WERI-Rb-1 (cell line): ENCODE results near the gene BAIAP2L2.
"Not testable (repeated sequence)": the region's sequence is repeated elsewhere in the genome, so short reads cannot be mapped to it uniquely, and the experiment has no call there.

Source experiments
- DNase-seq: peaks from one replicate; pipeline ENCODE4 v3.0.0-alpha.2; 2020
- H3K27ac ChIP-seq: fragments of 250-450 bp; sonication (Bioruptor Pico); 2 replicates; pipeline ENCODE4 v1.5.1; 2020; ENCODE audit warnings: mild to moderate bottlenecking, moderate library complexity
- H3K27me3 ChIP-seq: fragments of 250-450 bp; sonication (Bioruptor Pico); 2 replicates; pipeline ENCODE4 v1.5.1; 2021; ENCODE audit warnings: mild to moderate bottlenecking, low read depth, moderate library complexity; ENCODE audit not compliant: insufficient read depth, severe bottlenecking
- H3K36me3 ChIP-seq: fragments of 250-450 bp; sonication (Bioruptor Pico); 2 replicates; pipeline ENCODE4 v1.5.1; 2020; ENCODE audit warnings: mild to moderate bottlenecking, moderate library complexity
- H3K4me3 ChIP-seq: 2 replicates; pipeline ENCODE4 v1.5.1; 2011; ENCODE audit warnings: low read depth, mild to moderate bottlenecking, control low read depth, low read length
- H3K9me3 ChIP-seq: fragments of 250-450 bp; sonication (Bioruptor Pico); 2 replicates; pipeline ENCODE4 v1.5.1; 2021; ENCODE audit warnings: mild to moderate bottlenecking, moderate library complexity; ENCODE audit not compliant: severe bottlenecking
- TF ChIP-seq, protein P1 (sequence below): IDR thresholded peaks from 2 replicates; pipeline ENCODE4 v1.5.1; 2011; ENCODE audit warnings: low read depth, mild to moderate bottlenecking, control low read depth, inconsistent platforms, low read length

The BAIAP2L2 gene, protein sequence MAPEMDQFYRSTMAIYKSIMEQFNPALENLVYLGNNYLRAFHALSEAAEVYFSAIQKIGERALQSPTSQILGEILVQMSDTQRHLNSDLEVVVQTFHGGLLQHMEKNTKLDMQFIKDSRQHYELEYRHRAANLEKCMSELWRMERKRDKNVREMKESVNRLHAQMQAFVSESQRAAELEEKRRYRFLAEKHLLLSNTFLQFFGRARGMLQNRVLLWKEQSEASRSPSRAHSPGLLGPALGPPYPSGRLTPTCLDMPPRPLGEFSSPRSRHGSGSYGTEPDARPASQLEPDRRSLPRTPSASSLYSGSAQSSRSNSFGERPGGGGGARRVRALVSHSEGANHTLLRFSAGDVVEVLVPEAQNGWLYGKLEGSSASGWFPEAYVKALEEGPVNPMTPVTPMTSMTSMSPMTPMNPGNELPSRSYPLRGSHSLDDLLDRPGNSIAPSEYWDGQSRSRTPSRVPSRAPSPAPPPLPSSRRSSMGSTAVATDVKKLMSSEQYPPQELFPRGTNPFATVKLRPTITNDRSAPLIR

DNA sequence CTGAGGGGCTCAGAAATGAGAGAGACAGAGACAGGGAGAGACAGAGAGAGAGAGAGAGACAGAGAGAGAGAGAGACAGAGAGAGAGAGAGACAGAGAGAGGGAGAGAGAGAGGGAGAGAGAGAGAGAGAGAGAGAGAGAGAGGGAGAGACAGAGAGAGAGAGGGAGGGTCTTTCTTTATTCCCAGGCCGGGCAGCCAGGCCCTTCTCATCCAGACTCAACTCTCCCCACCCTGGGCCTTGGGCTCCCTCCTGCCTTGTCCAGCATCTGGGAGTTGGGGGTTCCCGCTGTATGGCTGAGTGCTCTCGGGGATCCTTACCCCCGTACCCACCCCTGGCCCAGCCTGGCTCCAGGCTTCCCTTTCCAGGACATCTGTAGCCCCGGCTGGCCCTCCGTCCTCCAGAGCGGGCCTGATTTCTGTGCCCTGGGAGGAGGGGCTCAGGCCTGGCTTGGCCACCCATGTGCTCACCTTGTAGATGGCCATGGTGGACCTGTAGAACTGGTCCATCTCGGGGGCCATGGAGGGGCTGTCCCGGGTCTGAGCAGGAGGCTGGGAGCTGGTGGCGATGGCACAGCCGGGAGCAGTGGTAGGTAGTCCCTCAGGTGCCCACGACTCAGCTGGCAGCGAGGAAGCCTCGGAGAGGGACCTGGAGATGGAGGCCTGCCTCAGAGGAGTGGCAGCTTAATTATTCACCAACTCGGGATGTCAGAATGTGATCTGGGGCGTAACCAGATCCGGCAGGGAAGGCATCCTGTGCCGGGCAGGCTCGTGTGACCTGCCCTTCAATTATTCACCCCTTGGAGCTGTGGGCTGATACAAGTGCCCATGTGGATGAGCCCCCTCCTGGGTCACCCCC is at the start of gene BAIAP2L2:
Gene BAIAP2L2 (minus strand): TSS at position 677 of the 855 bp plus-strand sequence. CDS start 159 bp downstream, at position 518.
- DNase-seq: no peak
- Histone ChIP-seq H3K4me3 (no peak within 1 kb of the TSS), H3K36me3 (no peaks in the 10 kb centered on the region; the same call in 1 of the 2 replicates), H3K27ac (no peak within 1 kb of the TSS), H3K27me3 (no peaks in the 10 kb centered on the region), H3K9me3 (no peaks in the 10 kb centered on the region)
- TF ChIP-seq, protein P1, sequence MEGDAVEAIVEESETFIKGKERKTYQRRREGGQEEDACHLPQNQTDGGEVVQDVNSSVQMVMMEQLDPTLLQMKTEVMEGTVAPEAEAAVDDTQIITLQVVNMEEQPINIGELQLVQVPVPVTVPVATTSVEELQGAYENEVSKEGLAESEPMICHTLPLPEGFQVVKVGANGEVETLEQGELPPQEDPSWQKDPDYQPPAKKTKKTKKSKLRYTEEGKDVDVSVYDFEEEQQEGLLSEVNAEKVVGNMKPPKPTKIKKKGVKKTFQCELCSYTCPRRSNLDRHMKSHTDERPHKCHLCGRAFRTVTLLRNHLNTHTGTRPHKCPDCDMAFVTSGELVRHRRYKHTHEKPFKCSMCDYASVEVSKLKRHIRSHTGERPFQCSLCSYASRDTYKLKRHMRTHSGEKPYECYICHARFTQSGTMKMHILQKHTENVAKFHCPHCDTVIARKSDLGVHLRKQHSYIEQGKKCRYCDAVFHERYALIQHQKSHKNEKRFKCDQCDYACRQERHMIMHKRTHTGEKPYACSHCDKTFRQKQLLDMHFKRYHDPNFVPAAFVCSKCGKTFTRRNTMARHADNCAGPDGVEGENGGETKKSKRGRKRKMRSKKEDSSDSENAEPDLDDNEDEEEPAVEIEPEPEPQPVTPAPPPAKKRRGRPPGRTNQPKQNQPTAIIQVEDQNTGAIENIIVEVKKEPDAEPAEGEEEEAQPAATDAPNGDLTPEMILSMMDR: no peak

DNA sequence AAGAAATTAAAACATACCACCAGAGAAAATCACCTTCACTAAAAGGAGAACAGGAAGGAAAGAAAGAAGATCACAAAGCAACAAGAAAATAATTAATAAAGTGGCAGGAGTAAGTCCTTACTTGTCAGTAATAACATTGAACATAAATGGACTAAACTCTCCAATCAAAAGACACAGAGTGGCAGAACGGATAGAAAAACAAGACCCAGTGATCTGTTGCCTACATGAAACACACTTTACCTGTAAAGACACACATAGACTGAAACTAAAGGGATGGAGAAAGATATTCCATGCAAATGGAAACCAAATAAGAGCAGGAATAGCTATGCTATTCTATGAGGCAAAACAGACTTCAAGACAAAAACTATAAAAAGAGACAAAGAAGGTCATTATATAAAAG is 45.2 kb upstream of the BAIAP2L2 start:
- H3K9me3 ChIP-seq: no peaks in the 10 kb centered on the region
- H3K27me3 ChIP-seq: no peaks in the 10 kb centered on the region
- DNase-seq: no peak
- H3K36me3 ChIP-seq: no peaks in the 10 kb centered on the region
- TF ChIP-seq, protein P1: no peak
- no peak overlapping the region for H3K4me3 ChIP-seq
- 0 out of 2 replicates have a peak overlapping the region, but pooled peaks have one; percentile 10 for H3K27ac ChIP-seq

DNA sequence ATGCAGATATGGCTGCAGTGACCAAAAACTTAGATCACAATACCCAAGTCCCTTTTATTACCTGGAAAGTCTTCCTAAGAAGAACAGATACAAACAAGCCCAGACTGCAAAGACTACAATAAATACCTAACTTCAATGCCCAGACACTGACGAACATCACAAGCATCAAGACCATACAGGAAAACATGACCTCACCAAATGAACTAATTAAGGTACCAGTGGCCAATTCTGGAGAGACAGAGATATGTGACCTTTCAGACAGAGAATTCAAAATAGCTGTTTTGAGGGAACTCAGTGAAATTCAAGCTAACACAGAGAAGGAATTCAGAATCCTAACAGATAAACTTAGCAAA is 44.1 kb upstream of the BAIAP2L2 start:
- not testable (repeated sequence) for H3K9me3 ChIP-seq, H3K36me3 ChIP-seq, H3K4me3 ChIP-seq, H3K27me3 ChIP-seq, DNase-seq
- H3K27ac ChIP-seq: peak overlapping the region; percentile 93

DNA sequence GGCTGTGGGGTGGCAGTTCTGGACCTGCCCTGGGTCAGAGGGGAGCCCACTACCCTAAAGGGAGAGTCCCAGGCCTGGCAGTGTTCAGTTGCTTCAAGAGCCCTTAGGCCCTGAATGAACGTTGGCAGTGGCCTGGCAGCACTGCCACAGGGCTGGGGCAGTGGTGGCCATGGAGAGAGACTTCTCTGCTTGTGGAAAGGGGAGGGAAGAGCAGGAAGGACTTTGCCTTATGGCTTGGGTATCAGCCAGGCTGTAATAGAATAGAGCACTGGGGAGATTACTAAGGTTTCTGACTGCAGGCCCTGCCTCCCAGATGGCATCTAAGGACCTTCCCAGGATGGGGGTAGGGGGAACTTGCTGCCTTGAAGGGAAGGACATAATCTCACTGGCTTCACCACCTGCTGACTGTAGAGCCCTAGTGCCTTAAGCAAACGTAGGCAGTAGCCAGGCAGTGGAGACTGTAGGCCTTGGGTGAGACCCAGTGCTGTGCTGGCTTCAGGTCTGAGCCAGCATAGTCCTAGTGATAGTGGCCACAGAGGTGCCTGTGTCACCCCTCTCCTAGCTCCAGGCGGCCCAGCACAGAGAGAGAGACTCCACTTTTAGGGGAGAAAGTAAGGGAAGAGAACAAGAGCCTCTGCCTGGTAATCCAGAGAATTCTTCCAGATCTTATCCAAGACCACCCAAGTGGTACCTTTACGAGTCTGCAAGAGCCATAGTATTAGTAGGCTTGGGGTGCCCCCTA is 43.5 kb upstream of the BAIAP2L2 start:
- Histone ChIP-seq H3K36me3 (no peaks in the 10 kb centered on the region), H3K4me3 (no peak overlapping the region), H3K27me3 (no peaks in the 10 kb centered on the region), H3K27ac (peak overlapping the region; percentile 93), H3K9me3 (no peaks in the 10 kb centered on the region)
- TF ChIP-seq, protein P1: 0 out of 2 replicates have a peak, but pooled peaks have one; percentile 8
- peak; percentile 95 for DNase-seq

DNA sequence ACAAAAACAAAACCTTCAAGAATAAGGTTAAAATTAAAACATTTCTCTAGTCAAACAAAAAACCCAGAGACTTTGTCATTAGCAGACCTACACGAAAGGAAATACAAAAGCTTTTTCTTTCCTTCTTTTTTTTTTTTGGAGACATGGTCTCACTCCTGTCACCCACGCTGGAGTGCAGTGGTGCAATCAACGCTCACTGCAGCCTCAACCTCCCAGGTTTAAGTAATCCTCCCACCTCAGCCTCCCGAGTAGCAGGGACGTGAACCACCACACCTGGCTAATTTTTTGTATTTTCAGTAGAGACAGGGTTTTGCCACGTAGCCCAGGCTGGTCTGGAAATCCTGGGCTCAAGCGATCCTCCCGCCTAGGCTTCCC is 40.6 kb upstream of the BAIAP2L2 start:
- Histone ChIP-seq H3K36me3 (no peaks in the 10 kb centered on the region), H3K27me3 (no peaks in the 10 kb centered on the region), H3K9me3 (no peaks in the 10 kb centered on the region), H3K4me3 (no peak overlapping the region), H3K27ac (peak overlapping the region; percentile 54)
- TF ChIP-seq, protein P1: no peak
- DNase-seq: no peak
